H9 (cell line): ENCODE measurements around the gene SEMA4C. TPM values are rescaled to one million over a fixed set of nuclear protein-coding genes. Genes with fewer than 3 reads are reported as not detected.

Source experiments
- DNase-seq: peaks from one replicate; pipeline ENCODE4 v3.0.0-alpha.2; 2017
- H2AFZ ChIP-seq: one replicate; pipeline ENCODE4 v1.6.1; 2013; ENCODE audit warnings: mild to moderate bottlenecking, low read length, control low read depth, moderate library complexity
- H2AK5ac ChIP-seq: 2 replicates; pipeline ENCODE4 v1.6.1; 2013; ENCODE audit warnings: low read length, control low read depth, mixed read lengths; ENCODE audit not compliant: insufficient read length
- H2BK120ac ChIP-seq: one replicate; pipeline ENCODE4 v1.6.1; 2013; ENCODE audit warnings: low read depth, mild to moderate bottlenecking, low read length, control low read depth, inconsistent platforms; ENCODE audit not compliant: poor library complexity, severe bottlenecking
- H2BK12ac ChIP-seq: 2 replicates; pipeline ENCODE4 v1.6.1; 2013; ENCODE audit warnings: low read length, control low read depth, mixed read lengths, low read depth; ENCODE audit not compliant: insufficient read length
- H2BK15ac ChIP-seq: 2 replicates; pipeline ENCODE4 v1.6.1; 2013; ENCODE audit warnings: low read depth, low read length, control low read depth
- H2BK20ac ChIP-seq: one replicate; pipeline ENCODE4 v1.6.1; 2013; ENCODE audit warnings: low read depth, mild to moderate bottlenecking, low read length, control low read depth, inconsistent platforms; ENCODE audit not compliant: poor library complexity, severe bottlenecking
- H2BK5ac ChIP-seq: 2 replicates; pipeline ENCODE4 v1.6.1; 2013; ENCODE audit warnings: low read length, control low read depth, mixed read lengths; ENCODE audit not compliant: insufficient read length
- H3K14ac ChIP-seq: 2 replicates; pipeline ENCODE4 v1.6.1; 2013; ENCODE audit warnings: low read length, control low read depth; ENCODE audit not compliant: insufficient read depth
- H3K18ac ChIP-seq: 2 replicates; pipeline ENCODE4 v1.6.1; 2013; ENCODE audit warnings: low read depth, mild to moderate bottlenecking, mixed read lengths, low read length, control low read depth; ENCODE audit not compliant: insufficient read length
- H3K23ac ChIP-seq: 2 replicates; pipeline ENCODE4 v1.6.1; 2013; ENCODE audit warnings: low read length, control low read depth, mixed read lengths, low read depth; ENCODE audit not compliant: insufficient read length
- H3K23me2 ChIP-seq: 2 replicates; pipeline ENCODE4 v1.6.1; 2013; ENCODE audit warnings: low read depth, mild to moderate bottlenecking, mixed read lengths, low read length, control low read depth; ENCODE audit not compliant: insufficient read length, poor library complexity, severe bottlenecking
- H3K27ac ChIP-seq: 2 replicates; pipeline ENCODE4 v1.5.1; 2013; ENCODE audit warnings: low read length, control low read depth, mixed read lengths, low read depth; ENCODE audit not compliant: insufficient read length
- H3K27me3 ChIP-seq: 2 replicates; pipeline ENCODE4 v1.6.1; 2013; ENCODE audit warnings: low read length, control low read depth, inconsistent platforms; ENCODE audit not compliant: insufficient read depth
- H3K4ac ChIP-seq: 2 replicates; pipeline ENCODE4 v1.6.1; 2013; ENCODE audit warnings: low read depth, mild to moderate bottlenecking, control low read depth, inconsistent platforms, low read length, moderate library complexity
- H3K4me1 ChIP-seq: 2 replicates; pipeline ENCODE4 v1.6.1; 2013; ENCODE audit warnings: low read length, control low read depth, inconsistent platforms; ENCODE audit not compliant: insufficient read depth
- H3K4me2 ChIP-seq: 2 replicates; pipeline ENCODE4 v1.6.1; 2013; ENCODE audit warnings: low read length, control low read depth, mixed read lengths; ENCODE audit not compliant: insufficient read length, insufficient read depth
- H3K56ac ChIP-seq: 2 replicates; pipeline ENCODE4 v1.6.1; 2013; ENCODE audit warnings: low read depth, mild to moderate bottlenecking, mixed read lengths, low read length, control low read depth; ENCODE audit not compliant: insufficient read length
- H3K79me1 ChIP-seq: 2 replicates; pipeline ENCODE4 v1.6.1; 2013; ENCODE audit warnings: low read depth, mild to moderate bottlenecking, moderate library complexity, low read length, control low read depth, inconsistent platforms; ENCODE audit not compliant: insufficient read depth, poor library complexity, severe bottlenecking
- H3K79me2 ChIP-seq: 2 replicates; pipeline ENCODE4 v1.6.1; 2013; ENCODE audit warnings: low read length, control low read depth, inconsistent platforms; ENCODE audit not compliant: insufficient read depth
- H3K9ac ChIP-seq: 2 replicates; pipeline ENCODE4 v1.6.1; 2013; ENCODE audit warnings: low read length, control low read depth, mixed read lengths; ENCODE audit not compliant: insufficient read length; ENCODE audit errors: extremely low read depth
- H3K9me3 ChIP-seq: one replicate; pipeline ENCODE4 v1.6.1; 2013; ENCODE audit warnings: low read depth, low read length, inconsistent platforms; ENCODE audit not compliant: control insufficient read depth
- H3T11ph ChIP-seq: one replicate; pipeline ENCODE4 v1.6.1; 2013; ENCODE audit warnings: mild to moderate bottlenecking, low read length, control low read depth, inconsistent platforms
- H4K20me1 ChIP-seq: one replicate; pipeline ENCODE4 v1.6.1; 2013; ENCODE audit not compliant: control insufficient read depth, insufficient read length, insufficient read depth
- H4K5ac ChIP-seq: 2 replicates; pipeline ENCODE4 v1.6.1; 2013; ENCODE audit warnings: low read depth, mild to moderate bottlenecking, mixed read lengths, low read length, control low read depth; ENCODE audit not compliant: insufficient read length
- H4K8ac ChIP-seq: replicated peaks from 2 replicates; pipeline ENCODE4 v1.6.1; 2013; ENCODE audit warnings: low read length, control low read depth, mixed read lengths, low read depth; ENCODE audit not compliant: insufficient read length
- H4K91ac ChIP-seq: 2 replicates; pipeline ENCODE4 v1.6.1; 2013; ENCODE audit warnings: low read depth, mild to moderate bottlenecking, moderate library complexity, mixed read lengths, low read length, control low read depth; ENCODE audit not compliant: insufficient read length
- H3K27ac Mint-ChIP-seq, 3 experiments: 2 replicates in 2 of 3; 3 replicates in 1 of 3; pipeline ENCODE4 v1.8.0; 2020 to 2021; ENCODE audit warnings: mixed read lengths in 3 of 3, mild to moderate bottlenecking in 1 of 3, moderate library complexity in 1 of 3
- H3K27me3 Mint-ChIP-seq: 2 replicates; pipeline ENCODE4 v1.8.0; 2021; ENCODE audit warnings: low read depth, mild to moderate bottlenecking, moderate library complexity, mixed read lengths
- H3K36me3 Mint-ChIP-seq, 3 experiments: 2 replicates in 2 of 3; 3 replicates in 1 of 3; pipeline ENCODE4 v1.8.0; 2020 to 2021; ENCODE audit warnings: low read depth in 3 of 3, mixed read lengths in 3 of 3; ENCODE audit not compliant: insufficient read depth in 1 of 3
- H3K4me1 Mint-ChIP-seq, 2 experiments: 2 replicates each; pipeline ENCODE4 v1.8.0; 2020; ENCODE audit warnings: mixed read lengths in 2 of 2
- H3K4me3 Mint-ChIP-seq, 2 experiments: 2 replicates in 1 of 2; 3 replicates in 1 of 2; pipeline ENCODE4 v1.8.0; 2020 to 2021; ENCODE audit warnings: mild to moderate bottlenecking in 2 of 2, mixed read lengths in 2 of 2, moderate library complexity in 1 of 2
- H3K9me3 Mint-ChIP-seq, 2 experiments: 2 replicates in 1 of 2; 3 replicates in 1 of 2; pipeline ENCODE4 v1.8.0; 2020; ENCODE audit warnings: mild to moderate bottlenecking in 2 of 2, mixed read lengths in 2 of 2, moderate library complexity in 1 of 2
- WGBS: extraction: QIAGEN DNeasy Blood & Tissue Kit; methylation state at CpG from one replicate; pipeline ENCODE4 v1.1.7; 2013; ENCODE audit warnings: missing lambda C conversion rate, low lambda C conversion rate, mixed read lengths; ENCODE audit not compliant: insufficient read length; ENCODE audit errors: extremely low coverage; 5-methylcytosine and 5-hydroxymethylcytosine counted together
- total RNA-seq: library from RNA; stranded (reverse); gene quantifications from 2 replicates; pipeline ENCODE4 v1.2.1, GENCODE V29; 2021
- TF ChIP-seq, protein P1 (sequence below): fragments of 200-600 bp; sonication (generic); conservative IDR thresholded peaks from 3 replicates; pipeline ENCODE4 v1.8.0; 2021; ENCODE audit warnings: antibody characterized with exemption, mild to moderate bottlenecking

Gene SEMA4C
- total RNA-seq, 1 experiment from 2014 or later, result 81.6 TPM

DNA sequence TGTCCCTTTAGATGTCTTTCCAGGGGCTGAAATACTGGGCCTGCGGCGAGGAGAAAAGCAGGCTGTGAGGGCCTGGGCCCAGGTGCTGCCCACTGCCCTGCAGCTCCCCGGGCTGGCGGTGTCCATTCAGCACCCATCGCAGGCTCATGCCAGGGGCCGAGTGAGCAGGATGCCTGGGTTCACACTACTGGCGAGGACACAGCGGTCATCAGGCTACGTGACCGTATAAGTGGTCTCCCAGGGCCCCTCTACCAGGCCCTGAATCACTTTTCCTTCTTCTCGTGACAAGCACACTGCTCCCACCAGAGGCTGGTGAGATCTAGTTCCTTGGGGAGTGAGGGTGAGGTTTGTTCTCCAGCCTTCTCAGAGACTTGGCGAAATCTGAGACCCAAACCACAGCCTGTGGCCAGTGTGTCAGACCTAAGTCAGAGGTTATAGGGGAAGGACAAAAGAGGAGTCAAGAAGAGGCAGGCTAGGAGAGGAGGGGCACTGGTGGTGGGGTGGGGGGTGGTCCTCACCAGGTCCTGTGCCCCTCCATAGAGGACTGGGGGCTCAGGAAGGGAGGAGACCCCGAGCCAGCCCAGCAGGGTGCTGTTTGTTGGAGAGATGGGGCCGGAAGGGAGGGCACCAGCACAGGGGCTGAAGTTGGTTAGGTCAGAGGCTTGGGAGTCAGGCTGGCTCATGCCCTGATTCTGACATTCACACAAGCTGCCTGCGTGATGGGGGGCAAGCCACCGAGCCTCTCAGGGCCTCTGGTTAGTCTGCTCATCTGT lies 6.6 kb upstream of the SEMA4C start:
- no peak overlapping the region for H3K4ac ChIP-seq
- DNase-seq, result no peak
- TF ChIP-seq, protein P1, sequence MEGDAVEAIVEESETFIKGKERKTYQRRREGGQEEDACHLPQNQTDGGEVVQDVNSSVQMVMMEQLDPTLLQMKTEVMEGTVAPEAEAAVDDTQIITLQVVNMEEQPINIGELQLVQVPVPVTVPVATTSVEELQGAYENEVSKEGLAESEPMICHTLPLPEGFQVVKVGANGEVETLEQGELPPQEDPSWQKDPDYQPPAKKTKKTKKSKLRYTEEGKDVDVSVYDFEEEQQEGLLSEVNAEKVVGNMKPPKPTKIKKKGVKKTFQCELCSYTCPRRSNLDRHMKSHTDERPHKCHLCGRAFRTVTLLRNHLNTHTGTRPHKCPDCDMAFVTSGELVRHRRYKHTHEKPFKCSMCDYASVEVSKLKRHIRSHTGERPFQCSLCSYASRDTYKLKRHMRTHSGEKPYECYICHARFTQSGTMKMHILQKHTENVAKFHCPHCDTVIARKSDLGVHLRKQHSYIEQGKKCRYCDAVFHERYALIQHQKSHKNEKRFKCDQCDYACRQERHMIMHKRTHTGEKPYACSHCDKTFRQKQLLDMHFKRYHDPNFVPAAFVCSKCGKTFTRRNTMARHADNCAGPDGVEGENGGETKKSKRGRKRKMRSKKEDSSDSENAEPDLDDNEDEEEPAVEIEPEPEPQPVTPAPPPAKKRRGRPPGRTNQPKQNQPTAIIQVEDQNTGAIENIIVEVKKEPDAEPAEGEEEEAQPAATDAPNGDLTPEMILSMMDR, result no peak
- no peak overlapping the region for H4K5ac ChIP-seq
- H3K4me1 ChIP-seq, result peaks cover 3% of the 10 kb centered on the region; the same call in 1 of the 2 replicates
- H3K79me2 ChIP-seq, result no peaks in the 10 kb centered on the region
- H3K23me2 ChIP-seq, result no peaks in the 10 kb centered on the region
- H3K56ac ChIP-seq, result no peak overlapping the region
- Mint-ChIP-seq H3K27me3 (peaks cover 1% of the 10 kb centered on the region), H3K4me3 (peak overlapping the region in 1 of 2 experiments; percentile 35; a peak in 1 of 5 replicates), H3K9me3 (no peaks in the 10 kb centered on the region), H3K36me3 (0 out of 7 replicates have a peak, but pooled peaks cover 0 to 5% (median 0%) of the 10 kb centered on the region in 3 experiments), H3K4me1 (peaks cover 59 to 69% of the 10 kb centered on the region in 2 experiments), H3K27ac (peak overlapping the region in 1 of 3 experiments; percentile 66; a peak in 1 of 7 replicates)
- H3K9ac ChIP-seq, result no peak overlapping the region
- no peak overlapping the region for H4K91ac ChIP-seq
- H4K20me1 ChIP-seq, result no peaks in the 10 kb centered on the region
- no peaks in the 10 kb centered on the region for H3K27me3 ChIP-seq
- H3K14ac ChIP-seq, result 0 out of 2 replicates have a peak overlapping the region, but pooled peaks have one; percentile 2
- no peaks in the 10 kb centered on the region for H3K79me1 ChIP-seq
- no peak overlapping the region for H3K18ac ChIP-seq
- no peak overlapping the region for H2AFZ ChIP-seq
- H2AK5ac ChIP-seq, result no peak overlapping the region
- no peak overlapping the region for H2BK12ac ChIP-seq
- H3K23ac ChIP-seq, result no peak overlapping the region
- no peak overlapping the region for H3K4me2 ChIP-seq
- H4K8ac ChIP-seq, result no peak overlapping the region
- no peak overlapping the region for H2BK120ac ChIP-seq
- no peaks in the 10 kb centered on the region for H3K9me3 ChIP-seq
- no peak overlapping the region for H2BK20ac ChIP-seq
- no peak overlapping the region for H3K27ac ChIP-seq
- H3T11ph ChIP-seq, result no peak overlapping the region
- no peak overlapping the region for H2BK15ac ChIP-seq
- H2BK5ac ChIP-seq, result no peak overlapping the region
- no CpG with 5 or more reads among the region's 16 CpGs for WGBS
